ENCODE measurements around the gene BMERB1.
A peak's percentile ranks its signal among the peaks of the same experiment; 100 is the strongest.
"Not testable (repeated sequence)": the region's sequence is repeated elsewhere in the genome, so short reads cannot be mapped to it uniquely, and the experiment has no call there.

The BMERB1 gene

GRCh38 chr16:15466131-15466530, 31.7 kb downstream of the BMERB1 start:
- no peak overlapping the region for H3K27ac ChIP-seq
- TF ChIP-seq CTCF (conservative IDR thresholded peaks at IDR 0.05; ENCODE audit: low read depth), result no peak
- CTCF ChIA-PET, result interaction anchor here (0.6 to 1.1 kb wide), 2 partner anchors 30 to 85 kb away, joined by 3 to 5 read pairs; no protein-coding TSS in a partner anchor
- POLR2A ChIA-PET (ENCODE audit: low non-redundant PET), result no interaction called here
- no peak for DNase-seq (ENCODE audit: low spot score)

DNA sequence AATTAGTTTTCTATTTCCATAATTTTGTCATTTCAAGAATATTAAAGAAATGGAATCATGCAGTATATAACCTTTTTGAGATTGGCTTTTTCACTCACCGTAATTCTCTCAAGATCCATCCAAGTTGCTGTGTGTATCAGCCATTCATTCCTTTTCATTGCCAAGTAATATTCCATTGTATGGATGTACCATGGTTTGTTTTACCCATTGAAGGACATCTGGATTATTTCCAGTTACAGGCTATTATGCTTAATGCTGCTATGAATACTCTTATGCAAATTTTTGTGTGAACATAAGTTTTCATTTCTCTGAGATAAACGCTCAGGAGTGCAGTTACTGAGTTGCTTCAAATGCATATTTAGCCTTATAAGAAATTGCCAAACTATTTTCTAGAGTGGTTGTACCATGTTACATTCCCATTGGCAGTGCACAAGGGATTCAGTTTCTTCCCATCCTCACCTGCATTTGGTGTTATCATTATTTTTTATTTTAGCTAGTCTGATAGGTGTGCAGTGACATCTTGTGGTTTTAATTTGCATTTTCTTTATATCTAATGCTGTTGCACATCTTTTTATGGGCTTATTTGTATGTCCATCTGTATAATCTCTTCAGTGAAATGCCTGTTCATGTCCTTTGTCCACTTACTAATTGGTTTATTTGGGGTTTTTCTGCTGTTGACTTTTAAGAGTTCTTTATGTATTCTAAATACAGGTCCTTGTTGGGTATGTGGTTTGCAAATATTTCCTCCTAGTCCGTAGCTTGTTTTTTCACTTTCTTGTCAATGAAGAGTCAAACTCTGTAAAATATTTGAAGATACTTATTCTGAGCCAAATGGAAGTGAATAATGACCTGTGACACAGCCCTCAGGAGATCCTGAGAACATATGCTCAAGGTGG, 32.7 kb downstream of the BMERB1 start:
- ChIA-PET POLR2A (ENCODE audit: low non-redundant PET) (no interaction called here), CTCF (interaction anchor here (0.8 to 1.1 kb wide), 2 partner anchors 29 to 84 kb away, joined by 3 read pairs; no protein-coding TSS in a partner anchor)
- H3K27ac ChIP-seq, result no peak overlapping the region
- DNase-seq (ENCODE audit: low spot score), result no peak
- TF ChIP-seq CTCF (conservative IDR thresholded peaks at IDR 0.05; ENCODE audit: low read depth), result peak; percentile 32

DNA sequence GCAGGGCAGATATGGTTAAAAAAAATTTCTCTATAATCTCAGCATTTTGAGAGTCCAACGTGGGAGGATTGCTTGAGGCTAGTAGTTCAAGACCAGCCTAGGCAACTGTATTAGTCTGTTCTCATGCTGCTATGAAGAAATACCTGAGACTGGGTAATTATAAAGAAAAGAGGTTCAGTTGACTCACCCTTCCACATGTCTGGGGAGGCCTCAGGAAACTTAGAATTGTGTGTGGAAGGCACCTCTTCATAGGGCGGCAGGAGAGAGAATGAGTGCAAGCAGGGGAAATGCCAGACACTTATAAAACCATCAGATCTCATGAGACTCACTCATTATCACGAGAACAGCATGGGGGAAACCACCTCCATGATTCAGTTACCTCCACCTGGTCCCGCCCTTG, 42.6 kb downstream of the BMERB1 start:
- H3K27ac ChIP-seq; POLR2A ChIA-PET (ENCODE audit: low non-redundant PET); DNase-seq (ENCODE audit: low spot score); CTCF ChIA-PET: not testable (repeated sequence)

- no peak for TF ChIP-seq CTCF (conservative IDR thresholded peaks at IDR 0.05; ENCODE audit: low read depth)
- CTCF ChIA-PET, result no interaction called here
- no peak overlapping the region for H3K27ac ChIP-seq
- DNase-seq (ENCODE audit: low spot score), result no peak
- POLR2A ChIA-PET (ENCODE audit: low non-redundant PET), result no interaction called here
These were observed 43.4 kb downstream of the BMERB1 start for GRCh38 chr16:15477802-15478201.

- ChIA-PET POLR2A (ENCODE audit: low non-redundant PET) (interaction anchor here (0.6 kb wide), 1 partner anchor 23 kb away, joined by 5 read pairs; no protein-coding TSS in a partner anchor), CTCF (interaction anchor here (0.6 kb wide), 1 partner anchor 340 kb away, joined by 3 read pairs; no protein-coding TSS in a partner anchor)
- peak overlapping the region; percentile 77 for H3K27ac ChIP-seq
- no peak for TF ChIP-seq CTCF (conservative IDR thresholded peaks at IDR 0.05; ENCODE audit: low read depth)
- DNase-seq (ENCODE audit: low spot score), result peak; percentile 96
These were observed 47.8 kb downstream of the BMERB1 start for GRCh38 chr16:15482068-15482747.

DNA sequence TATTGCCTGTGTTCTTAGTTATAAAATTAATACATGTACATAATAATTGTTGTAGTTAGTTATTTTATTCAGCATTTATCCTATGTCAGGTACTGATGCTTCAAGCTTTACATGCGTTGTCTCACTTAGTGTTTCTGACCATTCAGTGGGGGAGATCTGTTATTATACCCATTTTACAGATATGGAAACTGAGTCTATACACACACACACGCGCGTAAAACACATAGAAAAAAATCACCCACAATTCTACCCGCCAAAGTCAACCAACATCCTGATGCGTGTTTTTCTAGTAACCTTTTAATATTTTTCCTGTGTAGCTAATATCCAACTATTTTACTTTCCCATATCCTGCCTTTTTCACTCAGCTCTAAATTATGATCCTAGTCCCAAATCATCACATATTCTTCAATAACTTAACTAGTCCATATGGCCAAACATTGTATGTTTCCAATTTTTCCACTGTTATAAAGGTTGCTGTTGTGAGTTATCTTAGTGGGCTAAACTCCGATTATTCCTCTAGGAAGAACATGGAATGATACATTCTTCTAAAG, 48.4 kb downstream of the BMERB1 start:
- ChIA-PET POLR2A (ENCODE audit: low non-redundant PET) (interaction anchor here (0.6 kb wide), 1 partner anchor 22 kb away, joined by 5 read pairs; no protein-coding TSS in a partner anchor), CTCF (no interaction called here)

More for the DNA sequence above, 48.4 kb downstream of the BMERB1 start:
- DNase-seq (ENCODE audit: low spot score), result no peak
- H3K27ac ChIP-seq, result peak overlapping the region; percentile 77
- TF ChIP-seq CTCF (conservative IDR thresholded peaks at IDR 0.05; ENCODE audit: low read depth), result no peak
